ENCODE measurements around the gene RNASEH1.
"Not testable (repeated sequence)": the region's sequence is repeated elsewhere in the genome, so short reads cannot be mapped to it uniquely, and the experiment has no call there.

RNASEH1 gene

GRCh38 chr2:3520591-3520990 lies 37.5 kb downstream of the RNASEH1 start:
- DNase-seq (ENCODE audit: low read depth): no peak
- no peak overlapping the region; the same call in 1 of the 2 replicates for H3K4me3 ChIP-seq (ENCODE audit: low read depth, low read length)
- TF ChIP-seq CTCF (IDR thresholded peaks at IDR 0.05; ENCODE audit: low read depth, low read length, missing control alignments): no peak

GRCh38 chr2:3519255-3520205 lies 38.6 kb downstream of the RNASEH1 start, which contains the start of gene ADI1:
ADI1 (minus strand) TSS chr2:3519531; CDS start chr2:3519487, 44 bp downstream.
- DNase-seq (ENCODE audit: low read depth): peak; percentile 39
- no peak for TF ChIP-seq CTCF (IDR thresholded peaks at IDR 0.05; ENCODE audit: low read depth, low read length, missing control alignments)
- peak within 1 kb of the TSS; percentile 76 for H3K4me3 ChIP-seq (ENCODE audit: low read depth, low read length)

- peak overlapping the region; percentile 76 for H3K4me3 ChIP-seq (ENCODE audit: low read depth, low read length)
- DNase-seq (ENCODE audit: low read depth): peak; percentile 88
- TF ChIP-seq CTCF (IDR thresholded peaks at IDR 0.05; ENCODE audit: low read depth, low read length, missing control alignments): no peak
Observed at GRCh38 chr2:3518496-3519254, 39.5 kb downstream of the RNASEH1 start.

GRCh38 chr2:3517948-3518495 lies 40.1 kb downstream of the RNASEH1 start:
- peak; percentile 31 for DNase-seq (ENCODE audit: low read depth)
- H3K4me3 ChIP-seq (ENCODE audit: low read depth, low read length): peak overlapping the region; percentile 76
- no peak for TF ChIP-seq CTCF (IDR thresholded peaks at IDR 0.05; ENCODE audit: low read depth, low read length, missing control alignments)

GRCh38 chr2:3516831-3517230 lies 41.3 kb downstream of the RNASEH1 start:
- TF ChIP-seq CTCF (IDR thresholded peaks at IDR 0.05; ENCODE audit: low read depth, low read length, missing control alignments): no peak
- no peak for DNase-seq (ENCODE audit: low read depth)
- no peak overlapping the region for H3K4me3 ChIP-seq (ENCODE audit: low read depth, low read length)

DNA sequence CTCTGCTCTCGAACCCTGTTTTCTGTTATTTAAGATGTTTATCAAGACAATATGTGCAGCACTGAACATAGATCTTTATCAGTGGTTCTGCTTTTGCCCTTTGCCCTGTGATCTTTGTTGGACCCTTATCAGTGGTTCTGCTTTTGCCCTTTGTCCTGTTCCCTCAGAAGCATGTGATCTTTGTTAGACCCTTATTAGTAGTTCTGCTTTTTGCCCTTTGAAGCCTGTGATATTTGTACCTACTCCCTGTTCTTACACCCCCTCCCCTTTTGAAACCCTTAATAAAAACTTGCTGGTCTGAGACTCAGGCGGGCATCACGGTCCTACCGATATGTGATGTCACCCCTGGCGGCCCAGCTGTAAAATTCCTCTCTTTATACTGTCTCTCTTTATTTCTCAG lies 42.7 kb downstream of the RNASEH1 start:
- not testable (repeated sequence) for DNase-seq (ENCODE audit: low read depth); H3K4me3 ChIP-seq (ENCODE audit: low read depth, low read length)

All from GM12864 (cell line).